Adrenal gland (tissue), 5 donors: Measurements from ENCODE around the gene ITPK1.

Source experiments
- CTCF ChIP-seq, 6 experiments: fragments of 450-650 bp in 4 of 6; fragments of 200-600 bp in 2 of 6; sonication (generic) in 1 of 6; IDR thresholded peaks; 1 replicate in 5 of 6; 2 replicates in 1 of 6; pipeline versions ENCODE4 v1.5.1 to v1.8.0; 2016 to 2021; ENCODE audit warnings: antibody characterized with exemption in 6 of 6, mild to moderate bottlenecking in 2 of 6, moderate library complexity in 1 of 6
- POLR2A ChIP-seq, 2 donors: fragments of 450-650 bp; IDR thresholded peaks; one replicate each; pipeline ENCODE4 v1.6.1; 2017; ENCODE audit warnings: antibody characterized with exemption in 2 of 2, mild to moderate bottlenecking in 2 of 2, moderate library complexity in 1 of 2
- donor health status: DM: no; HTN: no; CAD: no.

GRCh38 chr14:93121030-93121834 lies 5.5 kb upstream of the ITPK1 start:
- TF ChIP-seq POLR2A (IDR thresholded peaks at IDR 0.05): no peak
- no peak for TF ChIP-seq CTCF (IDR thresholded peaks at IDR 0.05)
